Measurements from ENCODE around the gene ISG20L2. TPM values are rescaled to one million over a fixed set of nuclear protein-coding genes. Genes with fewer than 3 reads are reported as not detected.

The ISG20L2 gene
- total and polyA plus RNA-seq, 2 donors (not counting 3 experiments of a cell fraction or from before 2014, with no cell fraction given): 33.2 to 35.3 TPM

- no TSS peak for BruUV-seq (replicated peaks)
- Histone ChIP-seq H3K27me3 (ENCODE audit: control insufficient read depth in 2 of 2, insufficient read depth in 2 of 2, low read length in 2 of 2) (peaks cover 4 to 6% of the 10 kb centered on the region in 2 experiments), H3K9ac (replicated peaks; ENCODE audit: extremely low read depth, insufficient read depth, low read length) (no peak overlapping the region), H3K4me3 (replicated peaks in 1 of 3; ENCODE audit: insufficient read depth in 1 of 3, low read depth in 1 of 3, low read length in 3 of 3) (no peak overlapping the region), H3K4me1 (ENCODE audit: control insufficient read depth, extremely low read depth, insufficient read depth, low read length) (no peaks in the 10 kb centered on the region), H3K36me3 (ENCODE audit: control insufficient read depth in 2 of 2, extremely low read depth in 1 of 2, insufficient read depth in 2 of 2, low read length in 2 of 2) (no peaks in the 10 kb centered on the region), H3K9me1 (replicated peaks; ENCODE audit: control insufficient read depth, extremely low read depth, insufficient read depth, low read length) (no peaks in the 10 kb centered on the region), H3K79me2 (ENCODE audit: control insufficient read depth, insufficient read depth, low read length) (no peaks in the 10 kb centered on the region), H3K27ac (ENCODE audit: insufficient read depth, low read depth, low read length) (no peak overlapping the region), H2AFZ (ENCODE audit: low read depth, low read length) (no peak overlapping the region), H3K4me2 (ENCODE audit: insufficient read depth, low read length) (no peak overlapping the region), H3K9me3 (replicated peaks; ENCODE audit: control insufficient read depth, insufficient read depth, low read length) (no peaks in the 10 kb centered on the region), H4K20me1 (replicated peaks; ENCODE audit: control insufficient read depth, extremely low read depth, insufficient read depth, low read length) (no peaks in the 10 kb centered on the region)
- FAIRE-seq: no peak
- CTCF ChIA-PET: interaction anchor here (2.5 to 16.7 kb wide), 3 partner anchors 8 to 28 kb away, joined by 13 to 453 read pairs (median 453); partner anchors contain the start of gene CRABP2
- dilution Hi-C loops (cut with MboI; ENCODE audit: extremely low pct_ligation_motif_present, low sequenced_read_pairs): no loop called here
- intact Hi-C loops (cut with micrococcal nuclease): no loop called here
- TF ChIP-seq FOS (IDR thresholded peaks at IDR 0.05; ENCODE audit: borderline replicate concordance, insufficient read depth, low read length): no peak
- TF ChIP-seq JUN (IDR thresholded peaks at IDR 0.05; ENCODE audit: borderline replicate concordance, insufficient read depth, insufficient read length, low read depth): no peak
- no peak for TF ChIP-seq MYC (IDR thresholded peaks at IDR 0.05; ENCODE audit: low read depth, low read length)
- no peak for TF ChIP-seq POLR2AphosphoS5 (IDR thresholded peaks at IDR 0.05; ENCODE audit: insufficient read depth, low read depth, low read length)
- TF ChIP-seq EZH2 (IDR thresholded peaks at IDR 0.05; ENCODE audit: borderline replicate concordance, low read depth, low read length, severe bottlenecking): no peak
- TF ChIP-seq POLR2A (IDR thresholded peaks at IDR 0.05; ENCODE audit: low read depth, low read length): no peak
- TF ChIP-seq GATA2 (IDR thresholded peaks at IDR 0.05; ENCODE audit: insufficient read depth, insufficient read length, low read depth, low read length): no peak
- no peak for TF ChIP-seq MAX (IDR thresholded peaks at IDR 0.05; ENCODE audit: insufficient read depth, insufficient read length)
- no peak for TF ChIP-seq CTCF (IDR thresholded peaks at IDR 0.05; ENCODE audit: extremely low read depth in 1 of 2, insufficient read depth in 1 of 2, low read depth in 1 of 2, low read length in 2 of 2)
- POLR2A ChIA-PET: no interaction called here
- no peak for DNase-seq (ENCODE audit: low read depth, low spot score)
These were observed 31.1 kb downstream of the ISG20L2 start for GRCh38 chr1:156697481-156697880.

Measured in endothelial cell of umbilical vein (primary cell).